Pulmonary artery endothelial cell (primary cell): ENCODE results near the gene MKKS. TPM values are rescaled to one million over a fixed set of nuclear protein-coding genes. Genes with fewer than 3 reads are reported as not detected.

ENCODE experiments used
- DNase-seq: peaks from one replicate; pipeline ENCODE4 v3.0.0-alpha.2; 2011; ENCODE audit warnings: low read depth, low spot score
- total RNA-seq: library from RNA; depleted of rRNA; stranded (reverse); fragments of >200 nt; gene quantifications from 2 replicates; pipeline ENCODE4 v1.2.3, GENCODE V29; 2014

Gene MKKS
- total RNA-seq: 3.7 and 6.5 TPM in 2 replicates

DNA sequence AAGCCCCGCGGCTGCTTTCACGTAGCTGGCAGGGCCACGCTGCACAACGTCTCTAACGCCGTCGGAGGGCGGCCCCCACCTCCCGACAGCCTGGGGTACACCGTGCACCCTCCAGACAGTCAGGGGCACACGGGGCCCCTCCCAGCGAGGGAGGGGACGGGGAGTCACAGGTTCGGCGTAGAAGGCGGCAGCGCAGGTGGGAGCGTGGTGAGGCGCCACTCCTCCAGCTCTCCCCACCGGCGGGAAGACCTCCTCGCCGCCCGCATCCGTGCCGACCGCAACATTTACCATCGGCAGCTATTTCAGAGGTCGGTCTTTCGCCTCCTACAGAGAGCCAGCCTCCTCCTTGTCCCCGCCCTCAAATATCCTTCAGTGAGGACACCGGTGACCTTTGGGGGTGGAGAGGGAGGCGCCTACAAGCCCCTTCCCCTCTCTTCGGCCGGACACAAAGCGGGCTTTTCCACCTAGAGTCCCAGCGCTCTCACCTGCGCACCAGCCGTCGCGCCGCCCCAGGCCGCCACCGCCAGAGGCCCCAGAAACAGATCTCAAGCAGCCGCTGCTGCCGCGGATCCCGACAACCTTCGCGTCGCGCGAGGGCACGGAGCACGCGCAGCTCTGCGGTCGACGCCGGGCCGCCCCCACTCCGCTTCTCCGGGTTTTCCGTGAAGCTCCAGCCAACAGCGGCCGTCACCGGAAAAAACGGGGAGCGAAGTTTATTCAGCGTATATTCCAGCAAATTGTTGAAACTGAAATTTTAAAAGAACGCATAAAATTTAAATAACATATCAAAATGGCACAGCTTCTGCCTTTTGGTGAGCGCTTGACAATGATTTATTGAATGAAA is at the start of gene MKKS:
Gene MKKS, minus strand, starts transcription at position 600 of the 844 bp plus-strand sequence. CDS start 20,708 bp downstream, outside the sequence.
- peak; percentile 81 for DNase-seq

DNA sequence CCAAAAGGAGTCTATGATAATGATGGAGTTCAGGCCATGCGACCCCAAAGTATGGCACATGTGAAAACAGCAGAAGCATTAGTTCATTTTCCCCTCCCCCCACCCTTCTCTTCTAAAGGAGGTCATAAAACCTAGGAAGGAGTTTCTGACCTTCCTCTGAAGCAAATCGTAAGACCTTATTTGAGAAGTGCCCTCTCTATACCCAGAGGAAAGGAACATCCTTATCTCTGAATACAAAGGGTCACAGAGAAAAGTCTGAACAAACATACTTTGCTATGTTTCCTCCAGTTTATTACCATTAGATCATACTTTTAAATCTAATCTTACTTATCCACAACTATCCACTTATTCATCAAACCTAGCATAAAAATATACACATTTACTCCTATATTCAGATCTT is 49.7 kb upstream of the MKKS start:
- DNase-seq: no peak

DNA sequence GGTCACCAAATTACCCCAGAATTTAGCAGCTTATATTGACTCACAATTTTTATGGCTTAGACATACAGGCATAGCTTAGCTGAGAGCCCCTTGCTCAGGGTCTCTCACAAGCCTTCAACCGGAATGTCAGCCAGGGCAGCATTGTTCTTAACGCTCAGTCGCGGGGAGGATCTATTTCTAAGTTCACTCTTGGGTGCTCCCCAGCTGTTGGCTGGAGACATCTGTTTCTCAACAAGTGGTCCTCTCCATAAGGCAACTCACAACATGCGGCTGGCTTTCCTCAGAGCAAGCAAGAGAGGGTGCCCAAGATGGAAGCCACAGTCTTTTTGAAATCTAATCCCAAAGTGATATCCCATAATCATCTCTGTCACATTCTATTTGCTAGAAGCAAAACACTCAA is 47.7 kb upstream of the MKKS start:
- no peak for DNase-seq

DNA sequence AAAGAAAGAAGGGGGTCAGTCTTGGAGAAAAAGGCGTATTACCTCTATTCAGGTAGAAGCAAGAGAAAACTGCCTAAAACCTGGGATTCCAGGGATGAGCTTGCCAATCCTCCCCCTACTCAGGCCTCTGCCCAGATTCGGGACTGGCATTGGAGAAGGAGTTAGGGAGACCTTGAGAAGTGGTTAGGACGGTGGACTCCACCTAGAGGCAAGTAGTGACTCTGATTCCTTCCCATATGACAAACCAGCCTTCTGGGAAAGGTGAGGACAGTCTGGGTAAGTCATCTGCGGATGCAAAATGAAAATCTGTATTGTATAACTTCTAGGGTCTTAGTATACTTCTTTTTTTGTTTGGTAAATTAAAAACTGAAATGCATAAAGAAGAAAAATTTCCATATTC is 44.9 kb upstream of the MKKS start:
- no peak for DNase-seq

DNA sequence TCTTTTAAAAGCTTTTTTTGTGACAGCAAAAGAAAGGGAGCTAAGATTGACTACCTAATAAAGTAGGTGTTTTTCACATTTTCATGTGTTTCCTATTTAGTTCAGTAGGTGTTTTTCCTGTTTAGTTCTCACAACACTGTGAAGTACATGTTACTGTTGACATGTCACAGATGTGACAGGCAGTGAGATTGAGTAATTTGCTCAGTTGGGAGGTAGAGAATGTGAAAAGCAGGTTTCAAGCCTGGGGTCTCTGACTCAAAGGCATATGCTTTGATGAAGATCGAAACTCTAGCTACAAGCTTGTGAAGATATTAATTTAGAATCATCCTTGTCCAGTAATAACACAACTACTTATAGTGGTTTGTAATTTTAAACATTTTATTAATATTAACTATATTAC is 44.2 kb upstream of the MKKS start:
- DNase-seq: no peak

DNA sequence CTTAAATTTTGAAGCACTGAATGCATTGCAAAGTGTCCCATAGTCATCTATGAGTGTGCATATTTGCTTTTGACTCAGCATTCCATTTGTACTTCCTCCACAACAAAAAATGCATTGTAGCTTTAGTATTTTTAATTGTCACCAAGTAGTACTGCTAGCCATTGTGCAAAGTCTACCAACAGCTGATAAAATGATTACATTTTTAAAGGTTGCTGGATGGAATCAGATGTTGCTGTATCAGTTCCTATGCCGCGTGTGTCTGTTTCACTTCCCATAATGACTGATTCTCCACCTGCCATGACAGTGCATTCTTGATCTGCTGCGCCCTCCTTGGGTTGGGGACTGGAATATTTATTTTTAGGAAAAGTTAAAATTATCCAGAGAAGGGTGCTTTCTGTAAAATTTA is 42.3 kb upstream of the MKKS start:
- DNase-seq: no peak

DNA sequence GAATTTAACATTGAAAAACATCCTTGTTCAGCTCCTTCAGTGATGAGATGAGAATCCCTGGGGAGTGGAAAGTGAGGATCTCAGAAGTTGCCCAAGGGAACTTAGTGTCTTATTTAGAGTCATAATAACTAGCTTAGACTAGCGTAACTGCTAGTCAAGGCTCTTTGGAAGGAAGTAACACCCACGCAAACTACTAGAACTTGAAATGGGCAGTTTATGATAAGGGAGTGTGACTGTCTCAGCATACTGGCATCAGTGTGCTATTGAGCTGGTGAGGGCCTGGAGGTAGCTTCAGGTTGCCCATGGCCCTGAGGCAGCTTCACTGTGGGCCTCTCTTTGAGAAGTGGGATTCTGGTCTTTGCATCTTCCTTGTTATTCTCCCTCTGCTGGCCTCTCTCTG is 41.2 kb upstream of the MKKS start:
- no peak for DNase-seq

DNA sequence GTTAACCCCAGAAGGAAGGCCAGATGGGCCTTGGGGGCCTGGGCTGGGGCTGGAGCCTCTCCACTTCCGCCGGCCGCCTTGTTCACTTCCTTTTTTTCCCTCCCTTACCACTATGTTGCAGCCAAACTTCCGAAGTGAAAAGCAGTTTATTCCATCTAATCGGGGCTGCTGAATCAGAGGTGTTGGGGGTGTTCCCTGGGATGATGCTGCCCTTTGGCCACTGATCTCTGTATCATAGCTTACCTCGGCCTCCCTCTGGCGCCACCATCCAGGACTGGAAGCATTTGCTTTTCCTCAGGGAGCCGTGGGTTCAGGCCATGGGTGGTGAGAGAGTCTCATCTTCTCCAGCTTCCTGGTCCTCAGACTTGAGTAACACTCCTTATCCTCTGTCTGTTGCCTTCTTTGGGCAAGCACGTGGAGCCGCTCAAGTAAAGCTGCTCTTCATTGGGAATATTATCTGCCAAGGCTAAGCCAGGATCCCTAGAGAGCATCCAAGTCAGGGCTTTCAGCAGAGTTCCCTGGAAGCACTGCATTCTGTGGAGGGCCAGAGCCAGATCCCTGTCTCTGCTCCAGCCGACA is 40.7 kb upstream of the MKKS start:
- DNase-seq: no peak

DNA sequence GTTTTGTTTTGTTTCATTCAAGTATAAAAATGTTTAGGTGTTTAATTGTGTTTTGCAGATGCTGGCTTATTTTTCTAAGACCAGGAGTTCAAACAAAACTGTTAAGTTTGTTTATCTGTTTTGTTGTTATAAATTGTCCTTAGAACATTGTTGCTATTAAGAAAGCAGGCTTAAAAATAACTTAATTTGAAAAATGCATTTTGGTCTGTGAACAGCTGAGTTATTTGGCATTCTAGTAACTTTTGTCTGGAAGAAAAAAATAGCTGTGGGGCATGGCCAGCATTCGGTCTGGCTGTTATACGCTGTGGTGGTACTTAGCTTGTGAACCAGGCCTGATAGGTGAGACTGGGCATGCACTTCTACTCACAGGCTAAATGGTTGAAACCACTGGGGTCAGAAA is 38.8 kb upstream of the MKKS start:
- no peak for DNase-seq

DNA sequence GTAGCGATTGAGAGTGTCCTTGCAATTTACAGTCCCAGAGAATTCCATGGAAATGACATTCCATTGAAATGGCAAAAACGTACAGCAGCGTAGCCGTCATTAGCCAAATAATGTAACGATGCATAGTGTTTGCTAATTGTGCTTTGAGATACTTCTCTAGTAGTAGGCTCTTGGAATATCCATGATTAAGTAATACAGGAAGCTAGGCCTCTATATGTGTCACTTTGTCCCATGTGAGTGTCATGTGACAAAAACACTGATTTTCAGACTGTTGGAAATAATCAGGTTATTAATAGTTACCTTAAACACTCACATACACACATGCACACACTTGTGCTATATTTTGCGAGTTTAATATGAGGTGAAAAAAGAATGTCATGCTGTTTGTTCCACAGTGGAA is 36.3 kb upstream of the MKKS start:
- DNase-seq: no peak

DNA sequence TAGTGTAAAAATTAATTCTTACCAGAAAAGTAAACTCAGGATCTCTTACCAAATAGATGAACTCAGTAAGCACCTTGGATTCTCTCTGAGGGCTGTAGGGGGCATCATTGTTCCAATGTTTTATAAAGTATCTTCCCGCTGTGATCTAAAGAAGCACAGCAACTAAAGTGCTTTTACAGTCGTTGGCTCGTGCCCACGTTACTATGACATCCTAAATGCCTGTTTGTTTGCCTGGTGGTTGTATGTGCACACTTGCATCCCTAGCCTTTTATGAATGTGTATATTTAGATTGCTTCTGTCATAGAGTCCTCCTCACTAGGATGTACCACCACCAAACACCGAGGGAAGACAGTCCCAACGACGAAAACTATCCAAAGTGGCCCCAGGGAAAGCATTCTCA is 35.6 kb upstream of the MKKS start:
- DNase-seq: peak; percentile 71

DNA sequence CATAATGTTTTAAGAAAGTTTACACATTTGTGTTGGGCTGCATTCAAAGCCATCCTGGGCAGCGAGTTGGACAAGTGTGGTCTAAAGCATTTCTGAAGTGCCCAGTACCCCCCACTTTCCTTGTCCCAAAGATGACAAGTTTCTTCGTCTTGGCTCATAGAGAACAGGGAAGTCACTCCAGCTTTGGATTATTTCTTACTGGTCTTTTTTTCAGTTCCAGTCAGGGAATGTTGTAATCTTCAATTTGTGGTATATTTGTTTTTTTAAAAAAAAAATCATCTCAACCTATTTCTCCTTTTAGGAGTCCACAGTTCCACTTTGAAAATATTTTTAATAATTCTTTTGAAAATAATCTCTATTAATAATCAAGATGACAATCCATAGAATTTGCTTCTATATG is 35.0 kb upstream of the MKKS start:
- DNase-seq: no peak

DNA sequence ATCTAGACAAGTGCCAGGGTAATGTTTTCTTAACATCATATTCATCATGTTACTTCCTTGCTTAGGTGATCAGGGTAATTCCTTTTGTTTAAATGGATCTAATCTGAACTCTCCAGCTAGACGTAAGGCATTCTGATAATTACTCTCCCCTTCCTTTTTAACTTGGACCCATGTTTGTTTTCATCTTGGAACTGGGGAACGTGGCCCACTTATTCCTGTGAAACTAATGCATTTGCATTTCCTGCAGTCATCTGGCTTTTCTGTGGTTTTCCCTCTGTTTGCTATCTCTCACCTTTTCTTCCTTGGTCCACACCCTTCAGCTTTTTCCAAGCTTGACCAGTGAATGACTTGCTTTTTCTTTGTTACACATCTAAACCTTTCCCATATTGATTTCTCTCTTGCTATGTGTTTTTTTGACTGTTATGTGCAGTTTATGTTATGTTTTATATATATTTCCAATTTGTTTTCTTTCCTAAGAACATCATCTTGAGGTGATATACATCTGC is 34.4 kb upstream of the MKKS start:
- DNase-seq: no peak

DNA sequence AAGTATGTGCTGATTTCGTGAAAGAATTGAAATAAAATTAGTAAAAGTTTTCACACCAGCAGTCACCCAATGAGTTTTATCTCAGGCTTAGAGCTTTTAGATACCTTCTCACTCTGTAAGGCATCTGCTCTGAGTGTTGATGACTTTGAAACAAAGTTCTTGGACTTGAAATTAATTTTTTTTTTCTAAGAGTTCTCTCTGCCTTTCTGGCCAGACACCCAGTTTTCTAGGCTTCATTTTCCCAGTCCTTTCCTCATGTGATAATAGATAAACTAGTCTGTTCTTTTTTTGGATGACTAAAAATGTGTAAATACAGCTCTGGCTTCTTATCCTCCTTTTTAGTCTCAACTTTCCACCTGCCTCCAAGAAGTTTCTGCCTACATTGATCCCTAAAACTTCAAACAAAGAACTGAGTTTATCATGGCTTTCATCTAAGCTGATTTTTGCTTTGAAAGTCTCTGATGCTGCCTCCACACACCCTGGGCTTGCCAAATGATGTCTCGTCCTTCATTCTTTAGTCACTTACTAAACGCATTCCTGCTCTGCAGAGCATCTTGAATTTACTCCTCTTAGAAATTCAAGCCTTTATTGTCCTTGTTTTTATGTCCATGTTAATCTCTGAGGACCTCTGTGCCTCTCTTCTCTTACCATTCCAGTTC is 33.8 kb upstream of the MKKS start:
- no peak for DNase-seq

DNA sequence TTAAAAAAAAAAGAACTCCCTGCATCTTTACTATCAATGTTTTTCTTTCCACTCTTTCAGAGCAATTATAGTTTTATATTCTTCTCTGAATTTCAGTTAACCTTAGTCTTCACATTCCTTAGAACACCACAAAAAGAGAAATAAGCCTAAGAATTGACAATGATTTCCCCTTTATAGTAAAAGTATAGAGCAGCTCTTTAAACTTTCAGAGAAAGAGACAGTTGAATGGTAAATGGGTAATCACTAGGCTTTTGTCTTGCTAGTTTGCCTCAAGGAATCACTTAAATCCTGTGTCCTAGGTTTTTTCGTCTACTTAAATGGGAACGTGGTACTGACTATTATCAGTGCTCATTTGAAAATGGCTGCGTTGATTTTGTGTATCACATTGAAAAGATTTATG is 32.8 kb upstream of the MKKS start:
- DNase-seq: no peak

DNA sequence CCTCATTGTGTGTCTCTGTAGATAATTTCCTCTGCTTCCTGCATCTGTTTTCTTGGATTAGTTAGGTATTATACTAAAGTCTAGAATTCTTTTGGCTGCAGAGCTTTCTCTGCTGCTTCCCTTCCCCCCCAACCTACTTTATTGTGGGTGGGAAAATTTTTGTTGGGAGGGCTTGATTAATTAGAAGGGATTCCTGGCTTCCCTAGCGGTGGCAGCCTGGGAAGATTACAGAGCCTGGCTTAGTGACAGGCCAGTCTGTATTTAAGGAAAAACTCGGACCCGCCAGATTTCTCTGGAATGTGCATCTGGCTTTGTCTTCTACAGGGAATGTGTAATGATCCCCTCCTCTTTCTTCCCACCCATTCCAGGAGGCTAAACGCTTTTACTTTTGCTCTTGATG is 32.3 kb upstream of the MKKS start:
- peak; percentile 36 for DNase-seq

DNA sequence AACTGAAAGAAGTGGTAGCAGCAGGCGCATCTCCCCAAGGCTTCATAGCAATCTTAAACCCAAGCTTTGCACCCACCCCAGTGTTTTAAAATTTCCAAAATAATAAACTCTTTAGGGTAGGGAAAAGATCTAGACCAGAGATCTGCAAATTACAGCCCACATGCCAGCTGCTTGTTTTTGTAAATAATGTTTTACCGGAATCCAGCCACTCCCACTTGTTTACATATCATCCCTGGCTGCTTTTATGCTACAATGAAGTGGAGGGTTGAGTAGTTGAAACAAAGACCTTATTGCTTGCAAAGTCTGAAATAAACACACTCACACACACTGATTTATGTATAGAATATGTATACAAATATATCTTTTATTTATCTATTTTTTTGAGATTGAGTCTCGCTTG is 31.1 kb upstream of the MKKS start:
- no peak for DNase-seq

DNA sequence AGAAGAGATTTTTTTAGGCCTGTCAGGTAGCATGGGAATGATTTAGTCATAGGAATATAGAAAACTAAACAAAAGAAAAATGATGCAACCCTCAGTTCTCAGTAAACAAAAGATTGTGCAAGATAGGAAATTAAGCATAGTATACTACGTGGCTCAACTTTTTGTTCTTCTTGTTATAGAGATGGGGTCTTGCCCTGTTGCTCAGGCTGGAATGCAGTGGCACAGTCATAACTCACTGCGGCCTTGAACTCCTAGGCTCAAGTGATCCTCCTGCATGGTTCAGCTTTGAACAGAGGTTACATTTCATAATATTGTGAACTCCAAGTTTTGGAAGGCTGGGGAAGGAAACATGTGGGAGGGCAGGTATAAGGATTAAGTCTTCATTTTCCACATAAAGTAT is 29.6 kb upstream of the MKKS start:
- no peak for DNase-seq

DNA sequence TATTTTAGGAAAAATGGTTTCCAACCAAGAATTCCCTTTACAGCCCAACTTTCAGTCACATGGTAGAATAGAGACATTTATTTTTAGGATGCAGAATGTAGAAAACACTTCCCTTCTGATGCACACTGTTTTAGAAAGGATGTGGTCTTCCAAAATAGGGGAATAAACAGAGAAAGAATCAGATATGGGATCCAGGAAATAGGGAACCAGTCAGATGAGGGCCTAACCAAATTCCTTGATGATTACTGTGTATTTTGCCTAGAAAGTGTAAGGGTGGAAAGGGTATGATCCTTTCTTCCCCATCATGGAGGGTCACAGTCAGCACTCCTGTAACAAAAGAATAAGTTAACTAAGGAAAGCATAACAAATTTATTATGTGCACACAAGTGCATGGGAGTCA is 28.5 kb upstream of the MKKS start:
- DNase-seq: no peak

DNA sequence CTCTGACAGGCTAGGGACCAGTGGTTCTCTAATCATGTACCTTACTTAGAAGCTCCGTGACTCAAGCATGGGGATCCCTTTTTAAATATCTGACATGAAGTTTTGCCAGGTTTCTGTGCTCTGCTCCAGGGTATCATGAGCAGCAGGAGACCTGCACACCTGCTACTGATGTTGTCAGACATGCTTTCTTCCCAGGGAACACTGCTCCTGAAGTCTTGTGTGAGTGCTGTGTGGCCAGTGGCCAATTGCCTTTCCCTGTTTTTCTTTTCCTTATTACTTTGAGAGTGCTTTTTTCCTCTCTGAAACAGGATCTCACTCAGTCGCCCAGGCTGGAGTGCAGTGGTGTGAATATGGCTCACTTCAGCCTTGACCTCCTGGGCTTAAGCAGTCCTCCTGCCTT is 27.5 kb upstream of the MKKS start:
- no peak for DNase-seq

DNA sequence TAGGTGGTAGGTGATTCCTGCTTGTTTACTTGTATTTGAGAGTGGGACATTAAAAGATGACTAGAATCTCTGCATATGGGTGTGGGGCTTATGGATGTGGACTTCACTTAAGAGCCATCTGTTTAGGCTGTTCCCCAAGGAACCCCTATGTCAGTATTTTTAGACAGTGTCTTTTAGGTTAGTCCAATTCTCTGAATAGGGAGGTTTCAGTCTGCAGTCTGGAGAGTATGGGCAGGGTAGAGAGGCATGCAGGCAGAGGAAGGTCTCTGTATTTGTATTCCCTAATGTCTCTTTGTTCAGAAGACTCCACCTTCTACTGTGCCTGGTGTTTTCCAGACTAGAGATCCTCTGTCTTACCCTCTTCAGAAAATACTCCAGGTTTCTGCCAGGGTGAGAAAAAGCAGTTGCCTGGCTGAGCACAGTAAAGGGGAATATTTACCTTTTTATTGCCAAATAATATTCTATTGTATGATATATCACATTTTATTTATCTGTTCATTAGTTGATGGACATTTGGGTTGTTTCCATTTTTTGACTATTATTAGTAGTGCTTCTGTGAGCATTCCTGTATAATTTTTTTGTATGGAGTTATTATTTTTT is 20.2 kb upstream of the MKKS start:
- DNase-seq: no peak

DNA sequence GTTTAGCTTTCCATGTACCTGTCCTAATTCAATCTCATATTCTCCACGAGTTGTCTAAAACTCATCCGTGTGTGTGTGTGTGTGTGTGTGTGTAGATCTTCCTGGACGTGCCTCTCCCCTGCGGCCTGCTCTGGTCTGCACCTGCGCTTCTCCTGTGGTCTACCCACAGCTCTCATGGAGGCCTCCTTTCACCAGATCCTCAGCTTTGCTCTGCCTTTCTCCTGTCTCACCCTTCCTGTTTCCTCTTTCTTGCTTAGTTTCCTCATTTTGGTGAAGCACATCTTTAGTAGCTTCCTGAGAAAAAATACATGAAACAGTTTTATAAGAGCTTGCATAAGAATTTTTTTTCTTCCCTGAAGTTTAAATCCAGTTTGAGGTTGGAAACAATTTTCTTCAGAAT is 19.2 kb upstream of the MKKS start:
- no peak for DNase-seq
